NCI-H1048 (cell line): Measurements from ENCODE around the gene TRAT1.

Experiments
- DNase-seq: peaks from one replicate; lab custom pipeline; 2025; lab: John Stamatoyannopoulos, UW

The TRAT1 gene

GRCh38 chr3:108861401-108861800 lies 38.8 kb downstream of the TRAT1 start:
- DNase-seq, result no peak

- DNase-seq, result no peak
Measured at GRCh38 chr3:108862865-108863798, 40.5 kb downstream of the TRAT1 start.

GRCh38 chr3:108863799-108864135 lies 41.2 kb downstream of the TRAT1 start:
- DNase-seq, result no peak

- no peak for DNase-seq
Measured at GRCh38 chr3:108877901-108878300, 55.3 kb downstream of the TRAT1 start.

GRCh38 chr3:108879915-108880314 lies 57.3 kb downstream of the TRAT1 start:
- no peak for DNase-seq

- DNase-seq, result no peak
Measured at GRCh38 chr3:108882762-108883161, 60.2 kb downstream of the TRAT1 start.

GRCh38 chr3:108883373-108883772 lies 60.8 kb downstream of the TRAT1 start:
- no peak for DNase-seq

GRCh38 chr3:108887121-108887520 lies 64.5 kb downstream of the TRAT1 start:
- no peak for DNase-seq

- DNase-seq, result no peak
Measured at GRCh38 chr3:108887777-108888176, 65.2 kb downstream of the TRAT1 start.

- no peak for DNase-seq
Measured at GRCh38 chr3:108891833-108892232, 69.2 kb downstream of the TRAT1 start.

- no peak for DNase-seq
Measured at GRCh38 chr3:108894981-108895380, 72.4 kb downstream of the TRAT1 start.

GRCh38 chr3:108897883-108898282 lies 75.3 kb downstream of the TRAT1 start:
- DNase-seq, result no peak

- DNase-seq, result no peak
Measured at GRCh38 chr3:108899530-108899929, 76.9 kb downstream of the TRAT1 start.
